Measurements from ENCODE around the gene NRXN3. TPM values are rescaled to one million over a fixed set of nuclear protein-coding genes. Genes with fewer than 3 reads are reported as not detected.

NRXN3 gene
- total RNA-seq, 2 experiments from 2014 or later: not detected

DNA sequence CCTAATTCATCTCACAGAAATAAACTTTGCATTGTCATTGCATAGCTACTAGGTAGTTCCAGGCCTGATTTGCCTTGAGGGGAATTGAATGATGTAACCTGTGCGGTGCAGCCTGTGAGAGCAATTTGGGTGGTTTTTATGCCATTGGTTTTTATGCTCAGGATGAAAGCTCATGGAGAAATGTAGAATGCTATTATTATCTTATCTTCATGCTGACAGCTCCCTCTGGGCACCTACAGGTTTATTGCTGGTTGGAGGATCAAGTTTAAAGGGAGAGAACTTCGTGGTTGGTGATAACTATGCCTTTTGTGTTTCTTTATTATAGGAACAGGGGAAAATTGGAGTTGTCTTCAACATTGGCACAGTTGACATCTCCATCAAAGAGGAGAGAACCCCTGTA lies 1493.3 kb downstream of the NRXN3 start:
- no peak for DNase-seq
- H3K27ac Mint-ChIP-seq: no peak overlapping the region
- no peaks in the 10 kb centered on the region for H3K36me3 Mint-ChIP-seq
- H3K4me1 Mint-ChIP-seq (ENCODE audit: low read depth): no peaks in the 10 kb centered on the region
- peaks cover 2% of the 10 kb centered on the region for H3K9me3 Mint-ChIP-seq
- ChIA-PET CTCF (no interaction called here), POLR2A (no interaction called here)
- no peaks in the 10 kb centered on the region for H3K27me3 Mint-ChIP-seq
- intact Hi-C loops (cut with micrococcal nuclease): no loop called here
- no peak overlapping the region for H3K4me3 Mint-ChIP-seq

DNA sequence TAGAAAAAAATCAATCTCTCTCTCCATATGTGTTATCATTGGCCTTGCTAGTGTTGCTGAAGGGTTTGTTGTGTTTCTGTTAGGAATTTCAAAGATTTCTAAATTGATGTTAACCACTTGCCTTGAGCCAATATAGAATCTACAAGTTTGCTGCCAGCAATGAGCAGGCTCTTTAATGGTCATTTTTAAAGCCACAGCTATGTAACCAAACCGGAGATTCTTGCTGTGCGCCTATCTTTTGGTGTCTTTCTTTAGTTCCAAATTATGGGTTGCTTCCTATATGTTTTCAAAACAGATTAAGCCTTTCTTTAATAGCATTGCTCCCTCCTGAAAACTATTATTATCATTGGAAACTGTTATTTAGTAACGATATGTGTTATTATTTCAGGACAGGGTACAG lies 1495.4 kb downstream of the NRXN3 start:
- Mint-ChIP-seq H3K9me3 (peaks cover 2% of the 10 kb centered on the region), H3K36me3 (no peaks in the 10 kb centered on the region), H3K4me3 (no peak overlapping the region), H3K27me3 (no peaks in the 10 kb centered on the region), H3K27ac (no peak overlapping the region), H3K4me1 (ENCODE audit: low read depth) (no peaks in the 10 kb centered on the region)
- ChIA-PET POLR2A (no interaction called here), CTCF (no interaction called here)
- intact Hi-C loops (cut with micrococcal nuclease): no loop called here
- no peak for DNase-seq

DNA sequence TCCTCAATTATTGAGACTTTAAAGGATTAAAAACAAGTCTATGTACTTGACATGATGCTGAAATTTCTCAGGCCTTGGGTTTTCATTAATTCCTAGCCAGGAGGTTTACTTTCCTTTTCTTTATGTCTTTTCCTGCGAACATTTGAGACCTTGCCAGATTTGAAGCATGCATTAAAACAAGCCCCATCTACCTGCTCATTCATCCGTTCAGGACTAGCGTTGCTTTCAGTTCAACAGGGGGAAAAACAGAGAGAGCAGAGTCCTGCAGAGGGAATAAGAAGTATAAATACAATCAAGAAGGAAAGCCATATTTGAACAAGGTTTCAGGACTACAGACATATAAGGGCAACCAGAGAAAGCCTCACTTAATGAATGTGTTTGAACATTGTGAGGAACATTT lies 1498.8 kb downstream of the NRXN3 start:
- Mint-ChIP-seq H3K27me3 (no peaks in the 10 kb centered on the region), H3K4me3 (no peak overlapping the region), H3K27ac (no peak overlapping the region), H3K9me3 (no peaks in the 10 kb centered on the region), H3K4me1 (ENCODE audit: low read depth) (no peaks in the 10 kb centered on the region), H3K36me3 (no peaks in the 10 kb centered on the region)
- intact Hi-C loops (cut with micrococcal nuclease): no loop called here
- DNase-seq: no peak
- ChIA-PET CTCF (no interaction called here), POLR2A (no interaction called here)

DNA sequence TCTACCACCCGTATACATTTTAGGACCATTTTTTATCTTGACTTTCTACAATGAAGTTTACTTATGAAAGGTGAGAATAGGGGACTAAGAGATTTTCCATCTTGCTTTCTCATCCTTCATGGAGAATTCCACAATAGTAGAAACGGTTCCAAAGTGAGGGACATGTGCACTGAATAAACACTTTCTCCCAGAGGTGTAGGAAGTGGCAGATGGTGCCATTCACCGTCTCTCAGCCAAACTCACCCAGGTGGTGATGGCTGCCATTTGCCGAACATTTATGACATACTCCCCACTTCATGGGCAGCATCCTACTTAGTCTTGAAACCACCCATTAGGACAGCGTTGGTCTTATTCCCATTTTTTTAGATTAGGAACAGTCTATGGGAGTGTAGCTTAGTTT lies 1500.6 kb downstream of the NRXN3 start:
- H3K27ac Mint-ChIP-seq: no peak overlapping the region
- no peaks in the 10 kb centered on the region for H3K36me3 Mint-ChIP-seq
- POLR2A ChIA-PET: no interaction called here

DNA sequence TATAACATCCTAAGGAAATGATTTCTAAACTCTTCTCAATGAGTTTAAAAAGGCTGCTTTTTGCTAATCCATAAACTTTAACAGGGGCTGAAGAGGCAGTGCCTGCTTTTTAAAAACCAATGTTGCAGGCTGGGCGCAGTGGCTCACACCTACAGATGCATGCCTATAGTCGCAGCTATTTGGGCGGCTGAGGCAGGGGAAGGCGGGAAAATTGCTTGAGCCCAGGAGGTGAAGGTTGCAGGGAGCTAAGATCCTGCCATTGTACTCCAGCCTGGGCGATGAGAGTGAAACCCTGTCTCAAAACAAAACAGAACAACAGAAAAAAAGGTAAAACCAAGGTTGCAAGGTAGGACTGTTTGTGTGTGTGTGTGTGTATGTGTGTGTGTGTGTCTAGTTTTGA lies 1509.9 kb downstream of the NRXN3 start:
- Mint-ChIP-seq H3K4me3 (no peak overlapping the region), H3K4me1 (ENCODE audit: low read depth) (no peaks in the 10 kb centered on the region), H3K36me3 (no peaks in the 10 kb centered on the region), H3K27ac (no peak overlapping the region), H3K9me3 (peaks cover 2% of the 10 kb centered on the region), H3K27me3 (no peaks in the 10 kb centered on the region)
- DNase-seq: no peak
- ChIA-PET CTCF (no interaction called here), POLR2A (no interaction called here)
- intact Hi-C loops (cut with micrococcal nuclease): no loop called here

More for the DNA sequence above, 1500.6 kb downstream of the NRXN3 start:
- no peaks in the 10 kb centered on the region for H3K9me3 Mint-ChIP-seq
- CTCF ChIA-PET: no interaction called here
- H3K4me3 Mint-ChIP-seq: no peak overlapping the region
- no peaks in the 10 kb centered on the region for H3K27me3 Mint-ChIP-seq
- intact Hi-C loops (cut with micrococcal nuclease): no loop called here
- no peak for DNase-seq
- no peaks in the 10 kb centered on the region for H3K4me1 Mint-ChIP-seq (ENCODE audit: low read depth)

DNA sequence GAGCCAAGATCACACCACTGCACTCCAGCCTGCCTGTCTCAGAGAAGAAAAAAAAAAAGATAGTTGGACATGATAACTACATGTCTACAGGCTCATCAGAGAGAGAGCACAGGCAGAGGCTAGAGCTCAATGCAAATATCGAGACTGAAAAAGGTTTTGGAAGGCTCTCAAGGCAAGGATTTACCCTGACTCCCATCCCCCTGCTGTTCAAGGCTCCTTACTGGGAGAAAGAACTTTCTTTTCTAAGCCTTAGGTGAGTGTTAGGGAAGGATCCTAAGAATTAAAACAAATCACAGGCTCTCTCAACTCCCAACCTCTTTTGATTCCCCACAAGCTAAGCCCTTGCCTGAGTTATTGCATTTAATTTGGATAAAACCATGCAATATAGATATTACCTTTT lies 1516.0 kb downstream of the NRXN3 start:
- H3K4me3 Mint-ChIP-seq: no peak overlapping the region
- no peak overlapping the region for H3K27ac Mint-ChIP-seq
- H3K9me3 Mint-ChIP-seq: peaks cover 2% of the 10 kb centered on the region
- DNase-seq: no peak
- ChIA-PET CTCF (no interaction called here), POLR2A (interaction anchor here (0.6 kb wide), 1 partner anchor 120 kb away, joined by 3 read pairs; no protein-coding TSS in a partner anchor)
- H3K27me3 Mint-ChIP-seq: no peaks in the 10 kb centered on the region
- no peaks in the 10 kb centered on the region for H3K36me3 Mint-ChIP-seq
- no peaks in the 10 kb centered on the region for H3K4me1 Mint-ChIP-seq (ENCODE audit: low read depth)
- intact Hi-C loops (cut with micrococcal nuclease): no loop called here

DNA sequence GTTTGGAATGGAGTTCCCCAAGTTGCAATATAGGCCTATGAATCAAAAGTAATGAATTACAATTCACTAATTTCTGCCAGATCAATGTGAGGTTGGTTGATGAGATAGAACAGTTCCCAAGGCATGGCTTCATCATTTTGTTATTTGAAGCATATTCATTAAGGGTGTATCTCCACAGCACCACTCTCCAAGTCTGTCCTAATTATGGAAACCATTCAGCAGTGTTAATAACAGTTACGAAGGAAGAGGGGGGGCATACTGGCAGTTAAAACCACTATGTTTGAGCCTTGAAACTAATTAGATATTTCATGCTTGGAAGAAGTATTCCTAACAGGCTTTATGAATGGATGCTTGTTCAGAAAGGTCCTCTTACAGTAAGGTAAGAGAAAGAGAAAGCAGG lies 1520.8 kb downstream of the NRXN3 start:
- no peak for DNase-seq
- POLR2A ChIA-PET: no interaction called here
- Mint-ChIP-seq H3K9me3 (no peaks in the 10 kb centered on the region), H3K4me1 (ENCODE audit: low read depth) (no peaks in the 10 kb centered on the region), H3K27ac (no peak overlapping the region), H3K36me3 (no peaks in the 10 kb centered on the region), H3K27me3 (no peaks in the 10 kb centered on the region), H3K4me3 (no peak overlapping the region)
- intact Hi-C loops (cut with micrococcal nuclease): no loop called here
- CTCF ChIA-PET: no interaction called here

DNA sequence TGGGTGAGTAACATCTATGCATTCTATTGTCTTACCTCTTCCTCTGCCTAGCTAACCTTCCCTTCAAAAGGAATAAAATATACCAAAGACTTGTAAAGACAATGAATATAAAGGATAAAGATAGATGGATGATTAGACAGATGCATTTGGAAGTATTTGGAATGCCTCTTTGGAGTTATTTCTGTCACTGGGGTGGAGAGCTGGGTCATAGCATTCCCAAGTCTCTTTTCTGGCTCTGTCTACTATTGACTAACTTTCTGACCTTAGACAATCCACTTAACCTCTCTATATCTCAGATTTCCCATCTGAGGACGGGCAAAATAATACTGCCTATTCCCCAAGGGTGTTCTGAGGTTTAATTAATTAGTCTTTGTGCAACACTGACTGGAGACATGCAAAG lies 1523.8 kb downstream of the NRXN3 start:
- Mint-ChIP-seq H3K4me3 (no peak overlapping the region), H3K27ac (no peak overlapping the region), H3K9me3 (no peaks in the 10 kb centered on the region), H3K4me1 (ENCODE audit: low read depth) (no peaks in the 10 kb centered on the region), H3K27me3 (no peaks in the 10 kb centered on the region), H3K36me3 (no peaks in the 10 kb centered on the region)
- POLR2A ChIA-PET: no interaction called here
- no peak for DNase-seq
- CTCF ChIA-PET: no interaction called here
- intact Hi-C loops (cut with micrococcal nuclease): no loop called here

DNA sequence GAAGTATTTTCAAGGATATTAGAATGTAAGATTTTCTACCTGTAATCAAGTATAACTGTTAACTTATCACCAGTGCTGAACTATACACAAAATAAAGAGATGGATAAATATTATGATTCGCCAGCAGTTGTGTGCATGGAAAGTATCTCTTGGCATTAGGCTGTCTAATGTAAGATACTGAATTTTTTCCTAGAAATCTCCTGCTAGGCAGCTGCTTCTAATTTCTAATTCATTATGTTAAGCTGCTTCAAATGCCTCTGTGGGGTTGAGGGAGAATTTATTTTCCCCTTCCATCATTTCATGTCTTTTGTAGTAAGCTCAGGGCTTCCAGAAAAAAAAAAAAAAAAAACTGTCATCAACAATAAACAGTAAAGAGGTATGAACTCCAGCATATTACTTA lies 1525.1 kb downstream of the NRXN3 start:
- Mint-ChIP-seq H3K4me3 (no peak overlapping the region), H3K9me3 (no peaks in the 10 kb centered on the region), H3K4me1 (ENCODE audit: low read depth) (no peaks in the 10 kb centered on the region), H3K27me3 (no peaks in the 10 kb centered on the region), H3K27ac (no peak overlapping the region), H3K36me3 (no peaks in the 10 kb centered on the region)
- POLR2A ChIA-PET: no interaction called here
- intact Hi-C loops (cut with micrococcal nuclease): no loop called here
- CTCF ChIA-PET: no interaction called here
- no peak for DNase-seq

DNA sequence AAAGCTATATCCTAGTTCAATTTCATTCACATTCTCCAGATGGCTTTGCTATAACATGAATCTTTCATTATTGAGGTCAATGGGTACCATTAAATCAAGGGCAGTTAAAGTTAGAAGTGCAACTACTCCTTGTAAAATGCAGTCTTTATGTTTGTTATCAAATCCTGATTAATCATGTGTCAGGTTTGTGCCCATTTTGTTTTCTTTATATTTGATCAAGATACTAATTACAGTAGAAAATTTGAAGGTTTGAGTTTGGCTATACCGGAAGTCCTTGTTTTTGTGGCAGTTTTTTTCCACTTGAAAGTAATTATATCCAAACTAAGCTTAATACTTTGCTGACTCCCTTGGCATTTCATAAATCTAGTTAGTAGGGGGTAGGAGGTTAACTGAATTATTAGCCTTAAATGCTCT lies 1528.1 kb downstream of the NRXN3 start:
- ChIA-PET CTCF (no interaction called here), POLR2A (no interaction called here)
- H3K9me3 Mint-ChIP-seq: no peaks in the 10 kb centered on the region
- H3K27ac Mint-ChIP-seq: no peak overlapping the region
- no peaks in the 10 kb centered on the region for H3K36me3 Mint-ChIP-seq
- no peaks in the 10 kb centered on the region for H3K4me1 Mint-ChIP-seq (ENCODE audit: low read depth)
- no peaks in the 10 kb centered on the region for H3K27me3 Mint-ChIP-seq
- intact Hi-C loops (cut with micrococcal nuclease): no loop called here
- H3K4me3 Mint-ChIP-seq: no peak overlapping the region
- DNase-seq: no peak

DNA sequence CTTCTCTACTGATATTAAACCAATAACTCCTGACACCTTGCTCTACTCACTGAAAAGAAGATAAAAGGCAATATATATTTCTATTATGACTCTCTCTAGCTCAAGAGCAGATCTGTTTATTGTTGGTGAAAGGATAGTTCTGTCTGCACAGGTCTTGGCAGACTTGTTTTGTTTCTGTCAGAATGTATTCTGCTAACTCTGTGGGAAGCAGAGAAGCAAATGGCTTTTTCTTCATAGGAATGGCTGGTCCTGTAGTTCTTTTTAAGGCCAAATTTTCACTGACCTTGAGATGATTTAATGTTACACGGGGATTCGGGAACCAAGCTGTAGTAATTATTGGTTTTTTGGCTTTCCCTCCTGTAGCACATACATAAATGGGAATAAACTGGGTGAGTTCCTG lies 1529.0 kb downstream of the NRXN3 start:
- DNase-seq: no peak
- no peak overlapping the region for H3K4me3 Mint-ChIP-seq
- CTCF ChIA-PET: no interaction called here
- intact Hi-C loops (cut with micrococcal nuclease): no loop called here
- no peaks in the 10 kb centered on the region for H3K36me3 Mint-ChIP-seq
- POLR2A ChIA-PET: no interaction called here
- no peaks in the 10 kb centered on the region for H3K27me3 Mint-ChIP-seq
- H3K4me1 Mint-ChIP-seq (ENCODE audit: low read depth): no peaks in the 10 kb centered on the region
- no peaks in the 10 kb centered on the region for H3K9me3 Mint-ChIP-seq
- no peak overlapping the region for H3K27ac Mint-ChIP-seq

DNA sequence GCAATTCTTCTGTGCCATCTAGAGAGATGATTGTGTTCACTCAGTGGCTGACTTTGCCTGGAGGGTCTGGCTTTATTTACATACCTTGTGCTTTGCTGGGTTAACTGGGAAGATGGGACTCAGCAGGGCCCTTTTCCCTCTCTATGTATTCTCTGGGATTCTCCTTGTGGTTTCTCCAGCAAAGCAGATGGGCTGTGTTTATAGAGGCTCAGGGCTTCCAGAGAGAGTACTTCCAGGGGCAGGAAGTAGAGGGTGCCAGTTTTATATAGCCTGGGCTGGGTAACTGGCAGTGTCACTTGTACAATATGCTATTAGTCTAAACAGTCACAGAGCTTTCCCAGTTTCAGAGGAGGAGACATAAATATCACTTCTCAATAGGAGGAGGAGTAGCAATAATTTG lies 1531.2 kb downstream of the NRXN3 start:
- no peaks in the 10 kb centered on the region for H3K36me3 Mint-ChIP-seq
- H3K4me3 Mint-ChIP-seq: no peak overlapping the region
- H3K27me3 Mint-ChIP-seq: no peaks in the 10 kb centered on the region
- H3K27ac Mint-ChIP-seq: no peak overlapping the region
- H3K4me1 Mint-ChIP-seq (ENCODE audit: low read depth): no peaks in the 10 kb centered on the region
- ChIA-PET CTCF (no interaction called here), POLR2A (no interaction called here)
- DNase-seq: no peak
- H3K9me3 Mint-ChIP-seq: no peaks in the 10 kb centered on the region
- intact Hi-C loops (cut with micrococcal nuclease): no loop called here

DNA sequence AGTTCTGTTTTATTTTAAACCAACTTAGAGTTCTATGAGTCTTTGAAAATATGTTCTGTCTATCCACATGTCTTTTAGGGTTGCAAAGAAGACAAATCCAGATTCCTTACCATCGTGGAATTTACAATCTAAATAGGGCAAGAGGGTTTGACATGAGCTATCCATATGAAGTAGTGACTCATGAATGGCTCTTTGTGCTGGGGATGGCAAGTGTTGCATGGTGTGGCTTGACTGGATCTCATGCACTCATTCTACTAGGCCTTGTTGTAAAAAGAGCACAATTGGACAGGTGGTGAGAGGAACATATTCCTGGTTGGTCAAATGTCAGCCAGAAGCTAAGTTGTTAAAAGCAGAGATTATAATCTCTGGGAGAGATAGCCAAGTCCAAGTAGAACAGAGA lies 1532.0 kb downstream of the NRXN3 start:
- CTCF ChIA-PET: no interaction called here
- POLR2A ChIA-PET: no interaction called here
- Mint-ChIP-seq H3K4me3 (no peak overlapping the region), H3K36me3 (no peaks in the 10 kb centered on the region), H3K9me3 (no peaks in the 10 kb centered on the region), H3K4me1 (ENCODE audit: low read depth) (no peaks in the 10 kb centered on the region), H3K27me3 (no peaks in the 10 kb centered on the region), H3K27ac (no peak overlapping the region)
- DNase-seq: no peak
- intact Hi-C loops (cut with micrococcal nuclease): no loop called here

DNA sequence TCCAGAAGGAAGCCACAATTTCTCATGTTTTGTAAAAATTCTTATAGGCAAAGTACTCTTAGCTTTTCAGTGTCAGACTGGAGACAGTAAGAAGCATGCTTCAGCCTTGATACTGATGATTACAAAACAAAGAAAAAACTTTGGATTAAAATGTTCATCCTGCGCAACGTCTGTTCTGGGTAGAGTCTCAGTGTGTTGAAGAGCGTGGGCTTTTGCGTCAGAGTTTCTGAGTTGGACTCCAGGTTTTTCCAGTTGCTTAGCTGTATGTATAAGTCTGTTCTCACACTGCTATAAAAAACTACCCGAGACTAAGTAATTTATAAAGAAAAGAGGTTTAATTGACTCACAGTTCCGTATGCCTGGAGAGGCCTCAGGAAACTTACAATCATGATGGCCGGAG lies 1533.0 kb downstream of the NRXN3 start:
- POLR2A ChIA-PET: no interaction called here

More for the DNA sequence above, 1533.0 kb downstream of the NRXN3 start:
- H3K4me3 Mint-ChIP-seq: no peak overlapping the region
- H3K27ac Mint-ChIP-seq: no peak overlapping the region
- no peaks in the 10 kb centered on the region for H3K36me3 Mint-ChIP-seq
- no peaks in the 10 kb centered on the region for H3K9me3 Mint-ChIP-seq
- no peak for DNase-seq
- no peaks in the 10 kb centered on the region for H3K27me3 Mint-ChIP-seq
- H3K4me1 Mint-ChIP-seq (ENCODE audit: low read depth): no peaks in the 10 kb centered on the region
- CTCF ChIA-PET: no interaction called here
- intact Hi-C loops (cut with micrococcal nuclease): no loop called here

Measured in activated CD4-positive, alpha-beta memory T cell treated with anti-CD3 and anti-CD28 coated beads for 36 hours (primary cell).